ENCODE results near the gene COX10.

The COX10 gene

DNA sequence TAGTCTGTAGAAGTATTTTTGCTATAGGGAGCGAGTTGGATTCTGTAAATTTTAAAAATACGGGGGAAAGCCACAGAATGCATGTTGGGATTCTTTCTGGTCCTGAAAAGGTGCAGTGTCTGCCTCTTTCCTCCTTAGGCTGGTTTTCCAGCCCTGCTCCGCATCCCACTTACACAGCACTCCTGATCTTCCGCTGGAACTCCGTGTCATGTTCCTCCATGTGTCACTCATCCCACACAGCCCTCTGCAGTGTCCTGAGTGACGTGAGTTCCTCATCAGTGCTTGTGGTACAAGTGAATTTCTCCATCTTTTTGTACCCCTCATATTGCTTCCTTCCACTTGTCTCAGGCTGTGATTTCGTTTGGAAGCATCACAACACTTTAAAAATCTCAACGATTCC is 34.5 kb downstream of the COX10 start:
- H3K27me3 ChIP-seq (ENCODE audit: control insufficient read depth, insufficient read depth, low read length) = no peaks in the 10 kb centered on the region
- no peak overlapping the region for H3K4me3 ChIP-seq (ENCODE audit: low read depth, low read length)
- H3K9me3 ChIP-seq (ENCODE audit: control insufficient read depth, insufficient read depth, low read length) = no peaks in the 10 kb centered on the region
- H3K36me3 ChIP-seq (ENCODE audit: control insufficient read depth, insufficient read depth, low read length) = no peaks in the 10 kb centered on the region
- H3K9ac ChIP-seq (ENCODE audit: low read depth, low read length) = no peak overlapping the region
- no peaks in the 10 kb centered on the region for H3K4me1 ChIP-seq (ENCODE audit: control insufficient read depth, insufficient read depth, low read length)

DNA sequence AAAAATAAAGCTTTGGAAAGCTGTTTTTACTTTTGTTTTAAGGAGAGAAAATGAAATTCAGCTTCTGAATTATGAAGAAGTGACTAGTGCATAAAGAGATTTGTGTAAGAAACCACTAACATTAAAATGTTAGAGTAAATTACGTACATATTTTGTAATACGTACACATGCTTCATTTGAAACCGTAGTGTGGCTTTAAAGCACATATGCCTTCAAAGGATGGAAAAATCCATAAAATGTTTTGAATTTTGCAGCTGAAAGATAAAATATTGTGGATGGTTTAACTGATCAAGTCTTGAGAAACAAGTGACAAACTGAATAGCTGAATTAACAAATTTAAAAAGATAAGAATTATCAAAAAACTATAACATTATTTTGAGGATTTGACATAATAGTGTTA is 35.4 kb downstream of the COX10 start:
- H3K36me3 ChIP-seq (ENCODE audit: control insufficient read depth, insufficient read depth, low read length) = no peaks in the 10 kb centered on the region
- H3K9ac ChIP-seq (ENCODE audit: low read depth, low read length) = no peak overlapping the region
- H3K4me1 ChIP-seq (ENCODE audit: control insufficient read depth, insufficient read depth, low read length) = no peaks in the 10 kb centered on the region
- H3K4me3 ChIP-seq (ENCODE audit: low read depth, low read length) = no peak overlapping the region
- no peaks in the 10 kb centered on the region for H3K9me3 ChIP-seq (ENCODE audit: control insufficient read depth, insufficient read depth, low read length)
- no peaks in the 10 kb centered on the region for H3K27me3 ChIP-seq (ENCODE audit: control insufficient read depth, insufficient read depth, low read length)

DNA sequence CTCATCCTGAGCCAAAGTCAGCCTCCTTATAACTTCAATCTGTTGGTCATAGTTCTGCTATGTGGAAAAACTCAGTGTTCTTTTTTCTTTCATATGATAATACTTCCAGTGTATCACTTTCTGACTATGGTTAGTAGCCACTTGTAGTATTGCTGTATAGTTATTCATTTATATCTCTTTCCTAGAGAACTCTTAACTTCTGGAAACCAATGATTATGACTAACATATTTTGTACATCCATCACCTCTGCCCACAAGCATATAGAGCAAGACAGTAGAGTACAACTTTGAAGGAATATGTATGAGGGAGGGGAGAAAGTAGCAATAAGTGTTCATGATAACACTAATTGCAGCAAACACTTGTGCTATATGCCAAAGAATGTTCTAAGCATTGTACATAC is 38.6 kb downstream of the COX10 start:
- no peak overlapping the region for H3K4me3 ChIP-seq (ENCODE audit: low read depth, low read length)
- H3K4me1 ChIP-seq (ENCODE audit: control insufficient read depth, insufficient read depth, low read length) = no peaks in the 10 kb centered on the region
- no peaks in the 10 kb centered on the region for H3K36me3 ChIP-seq (ENCODE audit: control insufficient read depth, insufficient read depth, low read length)
- H3K9ac ChIP-seq (ENCODE audit: low read depth, low read length) = no peak overlapping the region
- H3K9me3 ChIP-seq (ENCODE audit: control insufficient read depth, insufficient read depth, low read length) = no peaks in the 10 kb centered on the region
- H3K27me3 ChIP-seq (ENCODE audit: control insufficient read depth, insufficient read depth, low read length) = no peaks in the 10 kb centered on the region

DNA sequence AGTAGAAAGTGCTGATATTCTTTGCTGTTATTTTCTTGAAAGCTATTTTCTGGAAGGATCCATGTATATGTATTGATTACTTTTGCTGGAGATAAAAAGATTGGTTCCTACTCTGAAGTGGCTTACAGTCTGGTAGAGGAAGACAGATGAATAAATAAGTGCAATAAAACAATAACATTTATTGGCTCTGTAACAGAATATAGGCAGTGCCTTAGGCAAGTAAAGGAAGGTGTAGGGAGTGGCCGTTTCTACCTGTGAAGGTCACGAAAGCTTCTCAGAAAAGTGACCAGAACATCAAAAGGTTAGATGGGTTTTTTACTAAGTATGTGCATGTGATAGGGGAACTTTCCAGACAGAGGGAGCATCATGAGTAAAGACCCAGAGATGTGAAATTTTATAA is 43.1 kb downstream of the COX10 start:
- no peak overlapping the region for H3K4me3 ChIP-seq (ENCODE audit: low read depth, low read length)
- H3K36me3 ChIP-seq (ENCODE audit: control insufficient read depth, insufficient read depth, low read length) = no peaks in the 10 kb centered on the region
- H3K9ac ChIP-seq (ENCODE audit: low read depth, low read length) = no peak overlapping the region
- no peaks in the 10 kb centered on the region for H3K9me3 ChIP-seq (ENCODE audit: control insufficient read depth, insufficient read depth, low read length)
- H3K27me3 ChIP-seq (ENCODE audit: control insufficient read depth, insufficient read depth, low read length) = no peaks in the 10 kb centered on the region
- H3K4me1 ChIP-seq (ENCODE audit: control insufficient read depth, insufficient read depth, low read length) = no peaks in the 10 kb centered on the region

DNA sequence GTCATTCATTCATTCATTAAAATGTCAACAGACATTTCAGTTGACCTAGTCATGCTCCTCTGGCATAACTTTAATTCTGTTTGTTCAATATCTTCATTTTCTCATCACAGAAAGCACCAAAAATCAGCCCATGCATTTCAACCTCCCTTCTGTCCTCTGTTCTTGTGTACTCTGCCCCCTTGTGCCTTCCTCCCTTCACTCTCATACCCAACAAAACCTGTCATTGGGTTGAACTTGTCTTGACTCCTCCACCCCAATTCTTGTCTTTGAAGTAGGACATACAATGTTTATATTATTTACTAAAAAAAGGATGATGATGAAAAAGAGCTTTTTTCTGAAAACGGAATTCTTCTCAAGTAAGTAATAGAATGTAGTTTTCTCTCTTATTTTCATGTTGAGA is 43.8 kb downstream of the COX10 start:
- H3K36me3 ChIP-seq (ENCODE audit: control insufficient read depth, insufficient read depth, low read length) = no peaks in the 10 kb centered on the region
- H3K9ac ChIP-seq (ENCODE audit: low read depth, low read length) = no peak overlapping the region
- H3K4me1 ChIP-seq (ENCODE audit: control insufficient read depth, insufficient read depth, low read length) = no peaks in the 10 kb centered on the region
- no peaks in the 10 kb centered on the region for H3K27me3 ChIP-seq (ENCODE audit: control insufficient read depth, insufficient read depth, low read length)
- H3K9me3 ChIP-seq (ENCODE audit: control insufficient read depth, insufficient read depth, low read length) = no peaks in the 10 kb centered on the region
- no peak overlapping the region for H3K4me3 ChIP-seq (ENCODE audit: low read depth, low read length)

DNA sequence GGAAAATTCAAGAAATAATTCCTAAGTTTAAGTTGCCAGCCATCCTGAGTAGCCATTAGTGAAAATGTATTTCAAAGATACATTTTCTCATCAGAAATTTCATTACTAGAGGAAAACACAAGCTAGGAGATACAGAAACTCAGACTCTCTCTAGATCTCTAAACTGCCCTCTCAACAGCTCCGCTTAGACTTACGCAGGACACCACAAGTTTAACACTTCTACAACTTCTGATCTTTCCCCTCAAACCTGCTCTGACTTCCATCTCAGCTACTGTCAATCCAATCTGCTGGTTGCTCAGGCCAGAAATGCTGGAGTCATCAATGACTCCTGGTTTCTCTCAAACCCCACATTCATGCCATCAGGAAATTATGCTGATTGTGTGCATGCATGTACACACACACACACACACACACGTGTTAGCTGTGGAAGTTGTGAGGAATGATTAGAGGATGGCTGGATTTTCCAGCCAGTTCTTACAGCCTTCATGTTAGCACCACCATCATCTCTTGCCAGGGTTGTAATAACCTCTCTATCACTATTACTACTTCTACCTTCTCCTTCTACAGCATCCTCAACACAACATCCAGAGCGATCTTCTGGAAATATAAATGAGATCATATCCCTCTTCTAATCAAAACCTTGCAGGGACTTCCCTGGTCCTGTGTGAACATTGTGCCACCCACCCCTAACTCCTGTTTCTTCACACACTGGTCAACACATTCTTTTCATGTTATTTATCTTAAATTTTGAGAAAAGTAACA is 47.1 kb downstream of the COX10 start:
- Histone ChIP-seq H3K4me3 (ENCODE audit: low read depth, low read length) (no peak overlapping the region), H3K9ac (ENCODE audit: low read depth, low read length) (no peak overlapping the region), H3K4me1 (ENCODE audit: control insufficient read depth, insufficient read depth, low read length) (no peaks in the 10 kb centered on the region), H3K27me3 (ENCODE audit: control insufficient read depth, insufficient read depth, low read length) (no peaks in the 10 kb centered on the region), H3K36me3 (ENCODE audit: control insufficient read depth, insufficient read depth, low read length) (no peaks in the 10 kb centered on the region), H3K9me3 (ENCODE audit: control insufficient read depth, insufficient read depth, low read length) (no peaks in the 10 kb centered on the region)

DNA sequence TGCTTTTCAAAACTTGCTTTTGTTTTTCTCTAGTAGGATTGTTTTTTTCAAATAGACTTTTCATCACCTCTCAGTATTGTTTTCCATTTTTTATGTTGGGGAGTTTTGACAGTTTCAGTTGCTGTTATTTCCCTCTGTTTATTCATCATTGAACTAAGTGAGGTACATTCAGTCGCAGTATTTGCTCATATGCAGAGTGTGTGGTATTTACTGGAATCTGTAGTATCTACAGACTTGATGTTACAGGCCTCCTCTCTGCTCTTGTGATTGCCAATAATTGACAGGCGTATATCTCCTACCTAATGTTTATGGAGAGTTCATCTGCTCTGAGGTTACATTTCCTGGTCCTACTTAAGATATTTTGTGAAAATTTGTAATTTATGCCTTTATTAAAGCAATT is 49.6 kb downstream of the COX10 start:
- Histone ChIP-seq H3K4me3 (ENCODE audit: low read depth, low read length) (no peak overlapping the region), H3K36me3 (ENCODE audit: control insufficient read depth, insufficient read depth, low read length) (no peaks in the 10 kb centered on the region), H3K9ac (ENCODE audit: low read depth, low read length) (no peak overlapping the region), H3K27me3 (ENCODE audit: control insufficient read depth, insufficient read depth, low read length) (no peaks in the 10 kb centered on the region), H3K4me1 (ENCODE audit: control insufficient read depth, insufficient read depth, low read length) (no peaks in the 10 kb centered on the region), H3K9me3 (ENCODE audit: control insufficient read depth, insufficient read depth, low read length) (no peaks in the 10 kb centered on the region)

DNA sequence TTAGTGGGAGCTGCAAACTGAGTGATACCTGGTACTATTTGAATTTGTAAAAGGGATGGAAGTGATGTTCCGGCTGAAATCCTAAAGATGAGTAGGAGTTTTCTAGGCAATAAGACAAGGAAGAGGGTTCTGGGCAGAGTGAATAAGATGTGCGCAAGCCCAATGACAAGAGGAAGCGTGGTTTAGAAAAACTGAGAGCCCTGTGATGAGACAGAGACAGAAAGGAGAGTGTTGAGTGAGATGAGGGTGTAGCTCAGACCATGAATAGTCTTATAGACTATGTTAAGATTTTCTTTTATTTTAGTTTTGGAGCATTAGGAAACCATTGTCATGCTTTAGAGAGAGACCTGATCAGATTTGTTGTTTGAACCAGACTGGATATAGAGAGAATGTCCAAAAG is 50.2 kb downstream of the COX10 start:
- Histone ChIP-seq H3K9me3 (ENCODE audit: control insufficient read depth, insufficient read depth, low read length) (no peaks in the 10 kb centered on the region), H3K27me3 (ENCODE audit: control insufficient read depth, insufficient read depth, low read length) (no peaks in the 10 kb centered on the region), H3K4me1 (ENCODE audit: control insufficient read depth, insufficient read depth, low read length) (no peaks in the 10 kb centered on the region), H3K4me3 (ENCODE audit: low read depth, low read length) (no peak overlapping the region), H3K9ac (ENCODE audit: low read depth, low read length) (no peak overlapping the region), H3K36me3 (ENCODE audit: control insufficient read depth, insufficient read depth, low read length) (no peaks in the 10 kb centered on the region)

DNA sequence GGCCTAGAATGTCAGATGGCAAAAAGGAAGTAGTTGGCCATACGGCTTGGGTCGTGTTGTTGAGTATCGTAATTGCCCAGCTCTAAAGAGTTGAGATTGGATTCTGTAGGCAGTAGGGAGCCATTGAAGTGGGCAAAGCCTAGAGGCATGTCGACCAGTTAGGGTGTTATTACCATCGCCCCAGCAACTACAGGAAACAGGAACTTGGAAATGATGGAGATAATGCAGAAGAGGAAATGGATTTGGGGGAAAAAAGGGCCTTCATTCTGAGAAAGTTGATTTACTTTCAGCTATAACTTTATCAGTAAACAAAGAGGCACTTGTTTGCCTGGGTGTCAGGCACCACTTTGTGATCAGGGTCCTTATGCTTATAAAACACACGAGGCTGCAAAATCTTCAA is 52.6 kb downstream of the COX10 start:
- Histone ChIP-seq H3K4me1 (ENCODE audit: control insufficient read depth, insufficient read depth, low read length) (peaks cover 3% of the 10 kb centered on the region), H3K27me3 (ENCODE audit: control insufficient read depth, insufficient read depth, low read length) (no peaks in the 10 kb centered on the region), H3K36me3 (ENCODE audit: control insufficient read depth, insufficient read depth, low read length) (no peaks in the 10 kb centered on the region), H3K4me3 (ENCODE audit: low read depth, low read length) (no peak overlapping the region), H3K9me3 (ENCODE audit: control insufficient read depth, insufficient read depth, low read length) (no peaks in the 10 kb centered on the region), H3K9ac (ENCODE audit: low read depth, low read length) (no peak overlapping the region)

DNA sequence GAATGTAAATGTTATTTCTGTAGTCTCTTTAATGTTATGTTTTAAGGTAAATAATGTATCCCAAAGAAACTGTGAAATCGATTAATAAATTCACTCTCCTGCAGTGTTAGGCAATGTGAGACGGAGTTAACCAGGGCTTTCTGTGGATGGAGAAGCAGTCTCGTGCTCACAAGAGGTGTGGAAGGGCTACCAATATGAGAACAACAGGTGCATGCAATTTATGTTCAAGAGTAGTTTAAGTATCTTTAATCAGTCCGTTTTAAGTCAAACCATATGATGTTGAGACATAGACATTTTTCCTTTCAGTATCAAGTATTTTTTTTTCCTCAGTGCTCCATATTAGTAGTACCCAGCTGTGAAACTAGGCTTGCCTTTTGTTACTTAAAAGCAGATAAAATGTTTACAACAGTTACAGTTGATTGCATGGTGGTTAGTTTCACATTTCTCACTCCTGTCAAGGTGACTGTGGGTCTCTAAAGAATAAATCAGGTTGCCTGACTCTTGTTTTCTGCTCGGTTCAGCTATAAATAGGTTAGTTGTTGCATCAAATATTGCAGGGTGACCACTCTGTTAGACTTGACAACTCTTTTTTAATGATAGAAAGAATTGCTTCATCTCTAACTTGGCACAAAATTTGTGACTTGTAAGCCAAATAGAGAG is 54.4 kb downstream of the COX10 start:
- Histone ChIP-seq H3K36me3 (ENCODE audit: control insufficient read depth, insufficient read depth, low read length) (no peaks in the 10 kb centered on the region), H3K4me3 (ENCODE audit: low read depth, low read length) (no peak overlapping the region), H3K4me1 (ENCODE audit: control insufficient read depth, insufficient read depth, low read length) (peaks cover 3% of the 10 kb centered on the region), H3K27me3 (ENCODE audit: control insufficient read depth, insufficient read depth, low read length) (no peaks in the 10 kb centered on the region), H3K9ac (ENCODE audit: low read depth, low read length) (no peak overlapping the region), H3K9me3 (ENCODE audit: control insufficient read depth, insufficient read depth, low read length) (no peaks in the 10 kb centered on the region)

DNA sequence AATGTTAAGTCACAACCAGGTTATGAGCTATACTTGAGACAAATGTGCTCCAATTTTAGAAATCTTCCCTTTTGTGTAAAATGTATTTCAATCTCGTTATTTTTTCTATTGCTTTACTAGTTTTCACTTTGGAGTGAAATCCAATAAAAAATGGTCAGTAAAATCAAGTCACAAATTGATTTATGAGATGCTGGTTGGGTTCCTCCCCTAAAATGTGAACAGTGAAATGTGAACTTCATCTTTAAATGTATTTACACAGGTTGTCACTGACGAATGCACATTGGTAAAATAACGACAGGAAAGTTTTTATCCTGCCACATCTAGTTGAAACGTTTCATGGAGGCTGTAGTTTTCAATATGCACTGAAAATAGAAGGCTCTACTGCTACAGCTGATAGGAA is 55.5 kb downstream of the COX10 start:
- no peaks in the 10 kb centered on the region for H3K9me3 ChIP-seq (ENCODE audit: control insufficient read depth, insufficient read depth, low read length)
- H3K27me3 ChIP-seq (ENCODE audit: control insufficient read depth, insufficient read depth, low read length) = no peaks in the 10 kb centered on the region
- H3K36me3 ChIP-seq (ENCODE audit: control insufficient read depth, insufficient read depth, low read length) = no peaks in the 10 kb centered on the region
- no peak overlapping the region for H3K4me3 ChIP-seq (ENCODE audit: low read depth, low read length)
- no peak overlapping the region for H3K9ac ChIP-seq (ENCODE audit: low read depth, low read length)
- H3K4me1 ChIP-seq (ENCODE audit: control insufficient read depth, insufficient read depth, low read length) = peaks cover 7% of the 10 kb centered on the region

DNA sequence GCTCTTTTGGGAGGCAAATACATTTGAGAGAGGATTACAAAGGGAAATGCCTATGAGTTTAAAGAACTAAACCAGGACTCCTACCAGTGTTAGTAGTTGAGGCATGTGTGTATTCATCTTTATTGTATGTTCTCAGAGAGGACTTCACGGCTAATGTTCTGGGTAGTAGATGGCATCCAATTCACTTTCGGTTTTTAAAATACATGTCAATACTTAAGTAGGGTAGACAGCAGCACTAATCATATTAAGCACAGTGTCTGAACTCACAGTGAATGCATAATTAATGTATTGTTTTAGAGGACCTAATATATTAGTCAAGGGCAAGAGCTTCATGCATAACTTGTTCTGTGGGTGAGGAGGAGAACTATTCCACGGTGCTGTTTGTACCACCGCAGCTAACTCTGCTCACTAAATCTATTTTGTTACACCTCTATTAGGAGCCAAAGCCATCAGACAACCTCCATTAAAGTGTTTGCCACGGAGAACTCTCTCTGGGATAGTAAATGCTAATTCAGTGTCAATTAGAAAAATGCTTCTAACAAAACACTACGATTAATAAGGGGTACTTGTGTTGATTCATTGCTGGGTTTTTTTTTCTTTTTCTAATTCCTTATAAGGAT is 56.3 kb downstream of the COX10 start:
- Histone ChIP-seq H3K9me3 (ENCODE audit: control insufficient read depth, insufficient read depth, low read length) (no peaks in the 10 kb centered on the region), H3K9ac (ENCODE audit: low read depth, low read length) (no peak overlapping the region), H3K4me1 (ENCODE audit: control insufficient read depth, insufficient read depth, low read length) (peaks cover 10% of the 10 kb centered on the region), H3K4me3 (ENCODE audit: low read depth, low read length) (no peak overlapping the region), H3K27me3 (ENCODE audit: control insufficient read depth, insufficient read depth, low read length) (no peaks in the 10 kb centered on the region), H3K36me3 (ENCODE audit: control insufficient read depth, insufficient read depth, low read length) (no peaks in the 10 kb centered on the region)

All from iPS-15b (cell line).